B cell (primary cell): Measurements from ENCODE around the gene KIF4A.

ENCODE experiments used
- CTCF ChIP-seq: fragments of 200-600 bp; IDR thresholded peaks from one replicate; pipeline ENCODE4 v1.8.0; 2022; ENCODE audit warnings: antibody characterized with exemption, mild to moderate bottlenecking
- EZH2 ChIP-seq: IDR thresholded peaks from 2 replicates; pipeline ENCODE4 v1.6.1; 2012; ENCODE audit warnings: borderline replicate concordance, low read depth, mild to moderate bottlenecking, moderate library complexity, low read length; ENCODE audit not compliant: insufficient read depth, poor library complexity, severe bottlenecking

GRCh38 chrX:70461026-70461425 is 171.1 kb downstream of the KIF4A start:
- TF ChIP-seq CTCF (no peak), EZH2 (no peak)
